ENCODE results near the gene EIF1B. TPM values are rescaled to one million over a fixed set of nuclear protein-coding genes. Genes with fewer than 3 reads are reported as not detected.

The EIF1B gene
- total and polyA plus RNA-seq, 2 of the 13 experiments (the other 11 are each of a cell fraction or from before 2014, with no cell fraction given): 12.7 to 29.1 TPM

DNA sequence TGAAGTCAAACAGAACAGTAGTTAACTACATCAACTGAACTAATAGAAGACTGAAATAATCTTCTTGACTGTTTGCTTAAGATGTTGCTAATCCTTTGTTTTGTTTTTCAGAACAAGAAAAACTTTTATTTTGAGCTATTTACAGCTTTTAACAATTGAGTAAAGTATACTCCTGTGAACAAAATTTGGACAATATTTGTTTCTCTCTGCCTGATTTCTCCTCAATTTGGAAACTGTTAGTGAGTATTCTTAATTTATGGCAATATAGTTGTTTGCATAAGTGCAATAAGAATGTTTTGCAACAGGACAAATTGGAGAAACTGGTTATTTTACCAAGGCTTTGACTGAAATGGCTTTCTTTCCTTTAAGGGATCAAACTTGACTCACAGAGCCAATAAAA lies 41.0 kb downstream of the EIF1B start:
- no TSS peak for BruUV-seq (replicated peaks)
- no peak for ATAC-seq
- no peaks in the 10 kb centered on the region for H3K79me2 ChIP-seq (ENCODE audit: insufficient read depth, low read length)
- in situ Hi-C loops (cut with HindIII; ENCODE audit: extremely low pct_ligation_motif_present, low pct_unique_long_range_greater_than_20kb): no loop called here
- H3K27ac ChIP-seq (ENCODE audit: extremely low read length, insufficient read depth, low read length): no peak overlapping the region
- H2AFZ ChIP-seq (ENCODE audit: low read length): no peak overlapping the region
- no peak overlapping the region for H3K4me3 ChIP-seq (replicated peaks in 1 of 3; ENCODE audit: insufficient read depth in 1 of 3, low read depth in 2 of 3, low read length in 3 of 3)
- no peaks in the 10 kb centered on the region for H3K36me3 ChIP-seq (replicated peaks in 1 of 2; ENCODE audit: control insufficient read depth in 1 of 2, insufficient read depth in 2 of 2, low read length in 2 of 2)
- no peaks in the 10 kb centered on the region for H4K20me1 ChIP-seq (ENCODE audit: insufficient read depth, low read length)
- peaks cover 5% of the 10 kb centered on the region; the same call in 1 of the 2 replicates for H3K9me3 ChIP-seq (ENCODE audit: low read length)
- ChIA-PET CTCF (ENCODE audit: low intra/inter-chr PET ratio, low total read pairs) (no interaction called here), POLR2A (no interaction called here)
- FAIRE-seq: no peak
- H3K4me1 ChIP-seq (ENCODE audit: insufficient read depth, low read length): no peaks in the 10 kb centered on the region
- no peak overlapping the region for H3K9ac ChIP-seq (ENCODE audit: insufficient read depth, low read depth, low read length)
- H3K27me3 ChIP-seq (ENCODE audit: control insufficient read depth in 1 of 2, insufficient read depth in 2 of 2, low read length in 2 of 2): no peaks in the 10 kb centered on the region
- no peak for DNase-seq (ENCODE audit: low spot score)
- no peak overlapping the region for H3K4me2 ChIP-seq (ENCODE audit: low read depth, low read length)
- TF ChIP-seq, protein P1, sequence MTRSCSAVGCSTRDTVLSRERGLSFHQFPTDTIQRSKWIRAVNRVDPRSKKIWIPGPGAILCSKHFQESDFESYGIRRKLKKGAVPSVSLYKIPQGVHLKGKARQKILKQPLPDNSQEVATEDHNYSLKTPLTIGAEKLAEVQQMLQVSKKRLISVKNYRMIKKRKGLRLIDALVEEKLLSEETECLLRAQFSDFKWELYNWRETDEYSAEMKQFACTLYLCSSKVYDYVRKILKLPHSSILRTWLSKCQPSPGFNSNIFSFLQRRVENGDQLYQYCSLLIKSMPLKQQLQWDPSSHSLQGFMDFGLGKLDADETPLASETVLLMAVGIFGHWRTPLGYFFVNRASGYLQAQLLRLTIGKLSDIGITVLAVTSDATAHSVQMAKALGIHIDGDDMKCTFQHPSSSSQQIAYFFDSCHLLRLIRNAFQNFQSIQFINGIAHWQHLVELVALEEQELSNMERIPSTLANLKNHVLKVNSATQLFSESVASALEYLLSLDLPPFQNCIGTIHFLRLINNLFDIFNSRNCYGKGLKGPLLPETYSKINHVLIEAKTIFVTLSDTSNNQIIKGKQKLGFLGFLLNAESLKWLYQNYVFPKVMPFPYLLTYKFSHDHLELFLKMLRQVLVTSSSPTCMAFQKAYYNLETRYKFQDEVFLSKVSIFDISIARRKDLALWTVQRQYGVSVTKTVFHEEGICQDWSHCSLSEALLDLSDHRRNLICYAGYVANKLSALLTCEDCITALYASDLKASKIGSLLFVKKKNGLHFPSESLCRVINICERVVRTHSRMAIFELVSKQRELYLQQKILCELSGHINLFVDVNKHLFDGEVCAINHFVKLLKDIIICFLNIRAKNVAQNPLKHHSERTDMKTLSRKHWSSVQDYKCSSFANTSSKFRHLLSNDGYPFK (CRISPR knock-in tag; IDR thresholded peaks at IDR 0.05; ENCODE audit: borderline replicate concordance): no peak
- TF ChIP-seq ZNF615 (CRISPR knock-in tag; IDR thresholded peaks at IDR 0.05; ENCODE audit: borderline replicate concordance): no peak
- TF ChIP-seq LCORL (IDR thresholded peaks at IDR 0.05): no peak
- TF ChIP-seq LCORL (CRISPR knock-in tag; IDR thresholded peaks at IDR 0.05): no peak
- no peak for TF ChIP-seq ZNF614 (CRISPR knock-in tag; IDR thresholded peaks at IDR 0.05; ENCODE audit: borderline replicate concordance)
- no peak for TF ChIP-seq CBX1 (IDR thresholded peaks at IDR 0.05; ENCODE audit: low read depth)
- no peak for TF ChIP-seq SIN3B (IDR thresholded peaks at IDR 0.05; ENCODE audit: low read length)
- TF ChIP-seq SMYD3 (CRISPR knock-in tag; IDR thresholded peaks at IDR 0.05): no peak
- TF ChIP-seq TCF7 (IDR thresholded peaks at IDR 0.05; ENCODE audit: low read depth): no peak
- intact Hi-C loops (cut with micrococcal nuclease; ENCODE audit: unreplicated experiment): no loop called here

Data from HepG2 (cell line).